H1 (cell line): Measurements from ENCODE around the gene GLRX. TPM values are rescaled to one million over a fixed set of nuclear protein-coding genes. Genes with fewer than 3 reads are reported as not detected.

Experiments
- ASH2L ChIP-seq: fragments of 200-600, 300-600 bp; sonication (generic); IDR thresholded peaks from one replicate; pipeline ENCODE4 v1.7.1; 2017; ENCODE audit warnings: low read length
- ATF2 ChIP-seq: IDR thresholded peaks from 2 replicates; pipeline ENCODE4 v1.6.1; 2012; ENCODE audit warnings: low read length, inconsistent platforms
- CBX8 ChIP-seq: fragments of 300-800, 300-1000 bp; sonication (generic); IDR thresholded peaks from 2 replicates; pipeline ENCODE4 v1.7.1; 2016; ENCODE audit warnings: low read depth, low read length, borderline replicate concordance
- CREB1 ChIP-seq: IDR thresholded peaks from 2 replicates; pipeline ENCODE4 v1.6.1; 2012; ENCODE audit warnings: inconsistent platforms
- CTBP2 ChIP-seq: IDR thresholded peaks from 2 replicates; pipeline ENCODE4 v1.7.0; 2011; ENCODE audit warnings: borderline replicate concordance, mild to moderate bottlenecking, moderate library complexity, mixed read lengths, low read length; ENCODE audit not compliant: insufficient read depth, insufficient read length
- CTCF ChIP-seq, 3 experiments: IDR thresholded peaks; 1 replicate in 2 of 3; 2 replicates in 1 of 3; pipeline versions ENCODE4 v1.5.1 to v1.6.1; 2011; ENCODE audit warnings: low read length in 3 of 3, mild to moderate bottlenecking in 3 of 3, inconsistent platforms in 2 of 3, low read depth in 1 of 3, moderate library complexity in 1 of 3; ENCODE audit not compliant: insufficient read depth in 1 of 3; ENCODE audit errors: control extremely low read depth in 1 of 3
- EP300 ChIP-seq, 2 experiments: IDR thresholded peaks; 1 replicate in 1 of 2; 2 replicates in 1 of 2; pipeline ENCODE4 v1.6.1; 2011 to 2012; ENCODE audit warnings: low read depth in 2 of 2, low read length in 2 of 2, mild to moderate bottlenecking in 2 of 2, borderline replicate concordance in 1 of 2, inconsistent platforms in 1 of 2, moderate library complexity in 1 of 2
- FOSL1 ChIP-seq: IDR thresholded peaks from 2 replicates; pipeline ENCODE4 v1.6.1; 2011; ENCODE audit warnings: mild to moderate bottlenecking, low read depth, low read length, moderate library complexity; ENCODE audit not compliant: insufficient read depth
- GTF2F1 ChIP-seq: IDR thresholded peaks from 2 replicates; pipeline ENCODE4 v1.6.1; 2012; ENCODE audit warnings: low read depth, low read length, improper control_type of control experiment, borderline replicate concordance
- NANOG ChIP-seq: IDR thresholded peaks from 2 replicates; pipeline ENCODE4 v1.6.1; 2011; ENCODE audit warnings: low read length, low read depth, mild to moderate bottlenecking, inconsistent platforms; ENCODE audit not compliant: insufficient read depth, poor library complexity, severe bottlenecking
- POU5F1 ChIP-seq: IDR thresholded peaks from 2 replicates; pipeline ENCODE4 v1.6.1; 2011; ENCODE audit warnings: low read depth, mild to moderate bottlenecking, low read length, moderate library complexity
- SRF ChIP-seq: IDR thresholded peaks from 2 replicates; pipeline ENCODE4 v1.6.1; 2011; ENCODE audit warnings: mild to moderate bottlenecking, low read depth, low read length, moderate library complexity
- polyA plus RNA-seq, 7 experiments: library from polyadenylated mRNA; depleted of rRNA in 3 of 7; stranded (reverse) in 5 of 7; unstranded in 2 of 7; fragments of >200 nt in 5 of 7; fragments of 200-250 nt in 2 of 7; gene quantifications; 1 replicate in 5 of 7; 2 replicates in 1 of 7; 4 replicates in 1 of 7; pipeline versions ENCODE4 v1.2.1 to v1.2.3, GENCODE V29; 2011 to 2013; ENCODE audit warnings: missing spikeins in 2 of 7, mixed read lengths in 2 of 7
- total RNA-seq: library from RNA; stranded (reverse); fragmentation: NEBNext Ultra II Directional; extraction: Animal tissue kit (Norgen Biotek cat#: 25700); gene quantifications from 2 replicates; pipeline ENCODE4 v1.2.1, GENCODE V29; 2021

GLRX gene
- total and polyA plus RNA-seq, 2 of the 8 experiments (the other 6 are each of a cell fraction or from before 2014, with no cell fraction given) = 22.9 to 31.2 TPM

GRCh38 chr5:95858661-95859595 is 36.4 kb upstream of the GLRX start (continued):
- TF ChIP-seq EP300 (IDR thresholded peaks at IDR 0.05; ENCODE audit: borderline replicate concordance in 1 of 2, low read depth in 2 of 2, low read length in 2 of 2) (peak in 1 of 2 experiments; percentile 39; a peak in 1 of 3 replicates), SRF (no peak), CTCF (IDR thresholded peaks at IDR 0.05; ENCODE audit: control extremely low read depth in 1 of 3, insufficient read depth in 1 of 3, low read depth in 1 of 3, low read length in 3 of 3) (peak; percentile 89 to 97 (median 94)), GTF2F1 (no peak), FOSL1 (no peak), POU5F1 (no peak), ATF2 (peak; percentile 55; the same call in 1 of the 2 replicates), ASH2L (peak; percentile 63), CBX8 (no peak), CTBP2 (no peak), NANOG (peak; percentile 63), CREB1 (peak; percentile 91)
